Spleen (tissue), 11 donors: ENCODE results near the gene TMEM150C. TPM values are rescaled to one million over a fixed set of nuclear protein-coding genes. Genes with fewer than 3 reads are reported as not detected.

Source experiments
- DNase-seq: peaks from one replicate; pipeline ENCODE4 v3.0.0-alpha.2; 2020
- H3K27ac ChIP-seq, 8 donors: fragments of 200-600 bp; sonication (generic) in 7 of 8; 1 replicate in 4 of 8; 2 replicates in 4 of 8; pipeline versions ENCODE4 v1.5.0 to v1.8.0; 2016 to 2021; ENCODE audit warnings: inconsistent platforms in 4 of 8, mild to moderate bottlenecking in 4 of 8, moderate library complexity in 1 of 8
- H3K27me3 ChIP-seq, 7 donors: fragments of 200-600 bp; sonication (generic) in 6 of 7; replicated peaks in 1 of 7; 1 replicate in 4 of 7; 2 replicates in 3 of 7; pipeline versions ENCODE4 v1.5.0 to v1.8.0; 2016 to 2021; ENCODE audit warnings: inconsistent platforms in 3 of 7, mild to moderate bottlenecking in 1 of 7
- H3K36me3 ChIP-seq, 6 donors: fragments of 200-600 bp; sonication (generic) in 5 of 6; 1 replicate in 4 of 6; 2 replicates in 2 of 6; pipeline versions ENCODE4 v1.5.0 to v1.8.0; 2016 to 2021; ENCODE audit warnings: inconsistent platforms in 2 of 6
- H3K4me1 ChIP-seq, 6 donors: fragments of 200-600 bp; sonication (generic) in 5 of 6; 1 replicate in 3 of 6; 2 replicates in 3 of 6; pipeline versions ENCODE4 v1.5.0 to v1.8.0; 2016 to 2021; ENCODE audit warnings: inconsistent platforms in 3 of 6
- H3K4me3 ChIP-seq, 8 donors: fragments of 200-600 bp; sonication (generic) in 7 of 8; 1 replicate in 4 of 8; 2 replicates in 4 of 8; pipeline versions ENCODE4 v1.5.0 to v1.8.0; 2016 to 2021; ENCODE audit warnings: inconsistent platforms in 4 of 8, mild to moderate bottlenecking in 4 of 8, moderate library complexity in 2 of 8
- H3K9me3 ChIP-seq, 8 donors: fragments of 200-600 bp; sonication (generic) in 7 of 8; 1 replicate in 4 of 8; 2 replicates in 4 of 8; pipeline versions ENCODE4 v1.5.0 to v1.8.0; 2016 to 2021; ENCODE audit warnings: inconsistent platforms in 4 of 8
- CTCF ChIP-seq, 11 experiments: fragments of 200-600 bp in 7 of 11; fragments of 450-650 bp in 4 of 11; sonication (generic) in 4 of 11; IDR thresholded peaks in 8 of 11; conservative IDR thresholded peaks in 3 of 11; 1 replicate in 7 of 11; 2 replicates in 4 of 11; pipeline versions ENCODE4 v1.4.0 to v1.8.0; 2016 to 2021; ENCODE audit warnings: antibody characterized with exemption in 11 of 11, inconsistent platforms in 4 of 11, mild to moderate bottlenecking in 1 of 11
- POLR2A ChIP-seq, 3 donors: fragments of 450-650 bp; IDR thresholded peaks; one replicate each; pipeline ENCODE4 v1.5.1; 2017; ENCODE audit warnings: antibody characterized with exemption in 3 of 3, mild to moderate bottlenecking in 1 of 3
- POLR2AphosphoS5 ChIP-seq, 3 donors: sonication (generic); formaldehyde crosslinking; IDR thresholded peaks; one replicate each; pipeline ENCODE4 v1.5.1; 2017; ENCODE audit warnings: antibody characterized with exemption in 3 of 3
- WGBS, 5 donors: extraction: QIAGEN DNeasy Blood & Tissue Kit in 3 of 5; methylation state at CpG; one replicate each; pipeline versions ENCODE4 v1.1.5 to v1.1.7; 2013 to 2018; 5-methylcytosine and 5-hydroxymethylcytosine counted together
- intact Hi-C: fragments of 100-400 bp; cut with DNase I; formaldehyde crosslinking; loops from one replicate; pipeline ENCODE4 v1.15.0; 2023; ENCODE audit warnings: low total_unique reads
- polyA plus RNA-seq, 3 donors: library from polyadenylated mRNA; stranded (reverse); fragments of 200-250 nt; gene quantifications; one replicate each; pipeline ENCODE4 v1.2.1, GENCODE V29; 2013
- total RNA-seq, 7 donors: library from RNA; depleted of rRNA in 3 of 7; stranded (reverse); fragments of >200 nt in 3 of 7; fragmentation: NEBNext Ultra II Directional in 4 of 7; extraction: Animal tissue kit (Norgen Biotek cat#: 25700) in 4 of 7; gene quantifications; one replicate each; pipeline versions ENCODE4 v1.1.0 to v1.2.1, GENCODE V29; 2016 to 2021
- donor health status: healthy with polysubstance abuse.
- donor health status: DM: no; HTN: no; CAD: no; lungs with moderate emphysema.
- donor health status: DM: no; HTN: no; CAD: no.
- donor health status: Bipolar disorder and iron deficiency.
- donor health status: healthy.
- donor health status: DM: no; HTN: no; CAD: no.
- donor health status: DM: yes; HTN: yes; CAD: no.

Gene TMEM150C
- total and polyA plus RNA-seq, 10 donors, result 3.6 to 26.0 (median 9.4) TPM

GRCh38 chr4:82569727-82570126, 7.9 kb upstream of the TMEM150C start:
- Histone ChIP-seq H3K27ac (no peak overlapping the region), H3K36me3 (no peaks in the 10 kb centered on the region), H3K4me3 (no peak overlapping the region), H3K4me1 (no peaks in the 10 kb centered on the region), H3K27me3 (peaks cover 0 to 6% (median 0%) of the 10 kb centered on the region in 7 donors), H3K9me3 (peaks cover 0 to 4% (median 0%) of the 10 kb centered on the region in 8 donors)
- WGBS, 5 donors, result 62 to 77% (median 68%) methylated on average over 3 of the region's 3 CpGs
- no peak for TF ChIP-seq POLR2AphosphoS5 (IDR thresholded peaks at IDR 0.05)
- TF ChIP-seq POLR2A (IDR thresholded peaks at IDR 0.05), result no peak
- TF ChIP-seq CTCF (IDR thresholded peaks at IDR 0.05 in 8 of 11, conservative IDR thresholded peaks at IDR 0.05 in 3 of 11), result no peak
- DNase-seq, result no peak
- intact Hi-C loops, result no loop called here

- WGBS, 5 donors, result 87 to 98% (median 92%) methylated on average over 5 of the region's 5 CpGs
- peaks cover 0 to 4% (median 0%) of the 10 kb centered on the region in 8 donors for H3K9me3 ChIP-seq
- H3K4me3 ChIP-seq, result no peak overlapping the region
- intact Hi-C loops, result no loop called here
- TF ChIP-seq CTCF (IDR thresholded peaks at IDR 0.05 in 8 of 11, conservative IDR thresholded peaks at IDR 0.05 in 3 of 11), result no peak
- no peak overlapping the region for H3K27ac ChIP-seq
- no peaks in the 10 kb centered on the region for H3K36me3 ChIP-seq
- H3K27me3 ChIP-seq, result peaks cover 0 to 6% (median 0%) of the 10 kb centered on the region in 7 donors
- H3K4me1 ChIP-seq, result no peaks in the 10 kb centered on the region
- no peak for DNase-seq
Observed at GRCh38 chr4:82569076-82569475, 7.3 kb upstream of the TMEM150C start.

- H3K27me3 ChIP-seq, result peaks cover 0 to 15% (median under 1%) of the 10 kb centered on the region in 7 donors
- H3K27ac ChIP-seq, result no peak overlapping the region
- DNase-seq, result no peak
- 95 to 98% (median 97%) methylated on average over 7 of the region's 7 CpGs for WGBS, 5 donors
- peaks cover 0 to 4% (median 0%) of the 10 kb centered on the region in 8 donors for H3K9me3 ChIP-seq
- peaks cover 0 to 1% (median 0%) of the 10 kb centered on the region in 6 donors for H3K4me1 ChIP-seq
- TF ChIP-seq CTCF (IDR thresholded peaks at IDR 0.05 in 8 of 11, conservative IDR thresholded peaks at IDR 0.05 in 3 of 11), result no peak
- no peak for TF ChIP-seq POLR2A (IDR thresholded peaks at IDR 0.05)
- TF ChIP-seq POLR2AphosphoS5 (IDR thresholded peaks at IDR 0.05), result no peak
- H3K4me3 ChIP-seq, result no peak overlapping the region
- no peaks in the 10 kb centered on the region for H3K36me3 ChIP-seq
- intact Hi-C loops, result no loop called here
Observed at GRCh38 chr4:82567444-82567843, 5.7 kb upstream of the TMEM150C start.

GRCh38 chr4:82562564-82562854, 721 bp upstream of the TMEM150C start:
- Histone ChIP-seq H3K27ac (no peak overlapping the region), H3K4me3 (peak overlapping the region in 4 of 8 donors; percentile 45 to 73 (median 55)), H3K4me1 (peaks cover 0 to 26% (median 7%) of the 10 kb centered on the region in 6 donors), H3K9me3 (peaks cover 0 to 2% (median 0%) of the 10 kb centered on the region in 8 donors), H3K27me3 (peaks cover 0 to 52% (median 9%) of the 10 kb centered on the region in 7 donors), H3K36me3 (no peaks in the 10 kb centered on the region)
- 60 to 79% (median 69%) methylated on average over 4 of the region's 4 CpGs for WGBS, 5 donors
- TF ChIP-seq CTCF (IDR thresholded peaks at IDR 0.05 in 8 of 11, conservative IDR thresholded peaks at IDR 0.05 in 3 of 11), result no peak
- no peak for TF ChIP-seq POLR2AphosphoS5 (IDR thresholded peaks at IDR 0.05)
- no peak for TF ChIP-seq POLR2A (IDR thresholded peaks at IDR 0.05)
- DNase-seq, result no peak
- intact Hi-C loops, result no loop called here
